OCI-LY3 (cell line): ENCODE data around the gene PARG.

ENCODE experiments used
- H2AFZ ChIP-seq: fragments of 200-600, 300-600 bp; shearing (Covaris generic); 2 replicates; pipeline ENCODE4 v1.6.0; 2014; ENCODE audit warnings: antibody characterized with exemption, low read depth, low read length
- H3K27ac ChIP-seq: fragments of 200-600, 300-600 bp; sonication (generic); 2 replicates; pipeline ENCODE4 v1.5.1; 2014; ENCODE audit warnings: mild to moderate bottlenecking, low read length, moderate library complexity, mixed read lengths
- H3K27me3 ChIP-seq: fragments of 200-600, 300-600 bp; sonication (generic); 2 replicates; pipeline ENCODE4 v1.6.1; 2014; ENCODE audit warnings: low read depth, low read length, mixed read lengths
- H3K36me3 ChIP-seq: fragments of 200-600, 300-600 bp; sonication (generic); replicated peaks from 2 replicates; pipeline ENCODE3; 2014; ENCODE audit warnings: low read depth, low read length, mixed read lengths
- H3K4me1 ChIP-seq: fragments of 300-600, 200-600 bp; sonication (generic); 2 replicates; pipeline ENCODE4 v1.6.1; 2014; ENCODE audit warnings: low read length, mixed read lengths
- H3K4me2 ChIP-seq: fragments of 200-600, 300-600 bp; sonication (generic); 2 replicates; pipeline ENCODE4 v1.6.1; 2014; ENCODE audit warnings: low read length, mixed read lengths
- H3K4me3 ChIP-seq: fragments of 300-600, 200-600 bp; sonication (generic); 2 replicates; pipeline ENCODE4 v1.5.1; 2014; ENCODE audit warnings: antibody characterized with exemption, mild to moderate bottlenecking, low read length, moderate library complexity
- H3K79me2 ChIP-seq: fragments of 300-600, 200-600 bp; shearing (Covaris generic); 2 replicates; pipeline ENCODE4 v1.6.1; 2014; ENCODE audit warnings: mild to moderate bottlenecking, low read length, mixed read lengths
- H3K9ac ChIP-seq: fragments of 300-600, 200-600 bp; shearing (Covaris generic); 2 replicates; pipeline ENCODE4 v1.6.0; 2014; ENCODE audit warnings: mild to moderate bottlenecking, low read length, moderate library complexity
- H3K9me3 ChIP-seq: fragments of 200-600, 300-600 bp; shearing (Covaris generic); 2 replicates; pipeline ENCODE4 v1.6.1; 2014; ENCODE audit warnings: low read length, mixed read lengths; ENCODE audit not compliant: insufficient read depth
- H4K20me1 ChIP-seq: fragments of 200-600, 300-600 bp; sonication (generic); 2 replicates; pipeline ENCODE4 v1.6.1; 2016; ENCODE audit warnings: low read length, mixed read lengths; ENCODE audit not compliant: insufficient read depth
- EZH2phosphoT487 ChIP-seq: fragments of 200-600 bp; shearing (Covaris generic); IDR thresholded peaks from 2 replicates; pipeline ENCODE4 v1.6.1; 2018; ENCODE audit warnings: antibody characterized with exemption, mixed run types, low read depth
- TF ChIP-seq, protein P1 (sequence below): fragments of 200-600, 300-600 bp; sonication (generic); IDR thresholded peaks from 2 replicates; pipeline ENCODE4 v1.5.1; 2014; ENCODE audit warnings: antibody characterized with exemption, low read length, low read depth

The PARG gene

DNA sequence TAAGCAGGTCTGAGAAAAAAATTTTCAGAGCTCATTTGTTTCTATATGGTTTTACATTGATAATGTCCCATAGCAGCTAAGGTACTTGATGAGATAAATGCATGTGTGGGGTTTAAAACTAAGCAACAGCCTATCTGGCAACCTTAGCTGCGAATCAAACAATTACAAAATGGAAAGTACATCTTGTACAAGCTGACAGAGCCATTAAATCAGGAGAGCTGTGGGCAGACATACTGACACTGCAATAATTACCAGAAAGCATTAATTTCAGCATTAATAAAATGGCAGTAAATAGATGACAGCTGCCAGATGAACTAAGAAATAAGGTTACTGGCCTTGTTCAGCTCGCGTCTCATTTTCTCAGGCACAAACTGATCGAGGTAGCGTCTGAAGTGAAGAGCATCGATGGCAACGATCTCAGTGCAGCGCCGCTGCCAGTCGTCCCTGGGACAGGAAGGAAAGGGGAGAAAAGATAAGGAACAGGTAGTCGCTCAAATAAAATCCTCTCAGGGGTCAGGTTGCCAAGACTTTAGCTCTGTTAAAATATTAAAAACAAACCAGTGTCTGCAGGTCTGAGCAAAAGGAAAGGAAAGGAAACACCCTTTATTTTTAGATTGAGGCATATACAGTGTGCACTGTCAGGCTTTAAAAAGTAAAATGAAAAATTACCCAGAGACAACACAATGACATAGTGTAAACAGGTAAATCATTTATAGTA is 100.1 kb downstream of the PARG start:
- H4K20me1 ChIP-seq: no peaks in the 10 kb centered on the region
- H3K9me3 ChIP-seq: no peaks in the 10 kb centered on the region
- H3K4me3 ChIP-seq: no peak overlapping the region
- no peak overlapping the region for H3K9ac ChIP-seq
- TF ChIP-seq, protein P1, sequence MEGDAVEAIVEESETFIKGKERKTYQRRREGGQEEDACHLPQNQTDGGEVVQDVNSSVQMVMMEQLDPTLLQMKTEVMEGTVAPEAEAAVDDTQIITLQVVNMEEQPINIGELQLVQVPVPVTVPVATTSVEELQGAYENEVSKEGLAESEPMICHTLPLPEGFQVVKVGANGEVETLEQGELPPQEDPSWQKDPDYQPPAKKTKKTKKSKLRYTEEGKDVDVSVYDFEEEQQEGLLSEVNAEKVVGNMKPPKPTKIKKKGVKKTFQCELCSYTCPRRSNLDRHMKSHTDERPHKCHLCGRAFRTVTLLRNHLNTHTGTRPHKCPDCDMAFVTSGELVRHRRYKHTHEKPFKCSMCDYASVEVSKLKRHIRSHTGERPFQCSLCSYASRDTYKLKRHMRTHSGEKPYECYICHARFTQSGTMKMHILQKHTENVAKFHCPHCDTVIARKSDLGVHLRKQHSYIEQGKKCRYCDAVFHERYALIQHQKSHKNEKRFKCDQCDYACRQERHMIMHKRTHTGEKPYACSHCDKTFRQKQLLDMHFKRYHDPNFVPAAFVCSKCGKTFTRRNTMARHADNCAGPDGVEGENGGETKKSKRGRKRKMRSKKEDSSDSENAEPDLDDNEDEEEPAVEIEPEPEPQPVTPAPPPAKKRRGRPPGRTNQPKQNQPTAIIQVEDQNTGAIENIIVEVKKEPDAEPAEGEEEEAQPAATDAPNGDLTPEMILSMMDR: no peak
- no peak for TF ChIP-seq EZH2phosphoT487
- no peaks in the 10 kb centered on the region for H3K27me3 ChIP-seq
- H3K36me3 ChIP-seq: peaks cover 8% of the 10 kb centered on the region
- no peak overlapping the region for H3K4me2 ChIP-seq
- H2AFZ ChIP-seq: no peak overlapping the region
- H3K27ac ChIP-seq: no peak overlapping the region
- H3K4me1 ChIP-seq: no peaks in the 10 kb centered on the region
- no peaks in the 10 kb centered on the region for H3K79me2 ChIP-seq

DNA sequence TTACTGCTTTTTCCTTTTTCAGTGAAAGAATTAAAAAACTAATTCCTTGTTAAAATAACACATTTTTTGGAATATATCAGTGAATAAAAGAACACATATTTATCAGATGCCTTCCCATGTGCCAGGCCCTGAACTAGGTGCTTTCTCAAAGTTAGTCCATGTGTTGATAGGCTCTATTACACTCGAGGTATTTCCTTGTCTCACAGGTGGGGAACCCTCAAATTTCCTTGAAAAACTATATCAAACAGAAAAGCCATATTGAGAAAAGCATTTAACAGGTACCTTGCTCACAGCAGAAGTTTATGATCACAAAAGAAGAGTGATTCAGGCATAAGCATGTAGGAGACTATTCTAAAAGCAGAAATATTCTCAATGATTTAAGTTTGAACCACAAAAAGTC is 104.1 kb downstream of the PARG start:
- no peak overlapping the region for H3K4me2 ChIP-seq
- no peak overlapping the region for H3K9ac ChIP-seq
- H3K27me3 ChIP-seq: no peaks in the 10 kb centered on the region
- no peaks in the 10 kb centered on the region for H4K20me1 ChIP-seq
- H3K36me3 ChIP-seq: peaks cover 8% of the 10 kb centered on the region
- H3K9me3 ChIP-seq: no peaks in the 10 kb centered on the region
- TF ChIP-seq, protein P1: no peak
- TF ChIP-seq EZH2phosphoT487: no peak
- no peak overlapping the region for H3K27ac ChIP-seq
- H3K4me1 ChIP-seq: no peaks in the 10 kb centered on the region
- no peaks in the 10 kb centered on the region for H3K79me2 ChIP-seq
- H2AFZ ChIP-seq: no peak overlapping the region
- H3K4me3 ChIP-seq: no peak overlapping the region

GRCh38 chr10:49837051-49837478 is 104.8 kb downstream of the PARG start:
- H3K9ac ChIP-seq: no peak overlapping the region
- H3K4me3 ChIP-seq: no peak overlapping the region
- H3K4me2 ChIP-seq: no peak overlapping the region
- H4K20me1 ChIP-seq: no peaks in the 10 kb centered on the region
- H3K27ac ChIP-seq: no peak overlapping the region
- H3K79me2 ChIP-seq: no peaks in the 10 kb centered on the region
- H3K36me3 ChIP-seq: peaks cover 8% of the 10 kb centered on the region
- TF ChIP-seq EZH2phosphoT487: no peak
- TF ChIP-seq, protein P1: no peak
- H3K9me3 ChIP-seq: no peaks in the 10 kb centered on the region
- H2AFZ ChIP-seq: no peak overlapping the region
- no peaks in the 10 kb centered on the region for H3K27me3 ChIP-seq
- H3K4me1 ChIP-seq: no peaks in the 10 kb centered on the region

GRCh38 chr10:49834976-49835375 is 106.9 kb downstream of the PARG start:
- Histone ChIP-seq H3K27me3 (no peaks in the 10 kb centered on the region), H4K20me1 (no peaks in the 10 kb centered on the region), H3K9me3 (no peaks in the 10 kb centered on the region), H2AFZ (no peak overlapping the region), H3K4me3 (no peak overlapping the region), H3K27ac (no peak overlapping the region), H3K4me1 (no peaks in the 10 kb centered on the region), H3K36me3 (peaks cover 4% of the 10 kb centered on the region), H3K4me2 (no peak overlapping the region), H3K9ac (no peak overlapping the region), H3K79me2 (no peaks in the 10 kb centered on the region)
- TF ChIP-seq, protein P1: no peak
- TF ChIP-seq EZH2phosphoT487: no peak
